ENCODE results near the gene SPTBN5.

Gene SPTBN5

GRCh38 chr15:41822957-41823356 lies 70.9 kb downstream of the SPTBN5 start:
- no peak for DNase-seq

- no peak for DNase-seq
Measured at GRCh38 chr15:41822471-41822870, 71.4 kb downstream of the SPTBN5 start.

GRCh38 chr15:41821831-41822230 lies 72.0 kb downstream of the SPTBN5 start:
- DNase-seq: peak in 1 of 2 experiments; percentile 39

- no peak for DNase-seq
Measured at GRCh38 chr15:41820791-41821423, 72.9 kb downstream of the SPTBN5 start.

GRCh38 chr15:41819455-41820050 lies 74.3 kb downstream of the SPTBN5 start:
- no peak for DNase-seq

- DNase-seq: no peak
Measured at GRCh38 chr15:41817781-41818180, 76.1 kb downstream of the SPTBN5 start.

GRCh38 chr15:41817327-41817726 lies 76.5 kb downstream of the SPTBN5 start:
- DNase-seq: no peak

GRCh38 chr15:41816788-41817187 lies 77.1 kb downstream of the SPTBN5 start:
- DNase-seq: no peak

GRCh38 chr15:41814534-41814933 lies 79.3 kb downstream of the SPTBN5 start:
- no peak for DNase-seq

GRCh38 chr15:41813426-41813825 lies 80.4 kb downstream of the SPTBN5 start:
- no peak for DNase-seq

GRCh38 chr15:41812820-41813375 lies 81.0 kb downstream of the SPTBN5 start:
- DNase-seq: no peak

- DNase-seq: peak; percentile 72 to 83
Measured at GRCh38 chr15:41811432-41812195, 82.2 kb downstream of the SPTBN5 start.

GRCh38 chr15:41810651-41811431 lies 83.0 kb downstream of the SPTBN5 start:
- DNase-seq: no peak

- DNase-seq: no peak
Measured at GRCh38 chr15:41809526-41810220, 84.2 kb downstream of the SPTBN5 start.

- no peak for DNase-seq
Measured at GRCh38 chr15:41809121-41809520, 84.7 kb downstream of the SPTBN5 start.

GRCh38 chr15:41806291-41807181 lies 87.3 kb downstream of the SPTBN5 start:
- DNase-seq: no peak

- DNase-seq: no peak
Measured at GRCh38 chr15:41805711-41806110, 88.1 kb downstream of the SPTBN5 start.

- no peak for DNase-seq
Measured at GRCh38 chr15:41804916-41805666, 88.8 kb downstream of the SPTBN5 start.

- DNase-seq: peak in 1 of 2 experiments; percentile 45
Measured at GRCh38 chr15:41804361-41804760, 89.5 kb downstream of the SPTBN5 start.

- DNase-seq: no peak
Measured at GRCh38 chr15:41801850-41802455, 91.9 kb downstream of the SPTBN5 start.
